Fibroblast of lung (primary cell): ENCODE data around the gene VMO1. TPM values are rescaled to one million over a fixed set of nuclear protein-coding genes. Genes with fewer than 3 reads are reported as not detected.

Experiments used
- DNase-seq, 2 donors: peaks; one replicate each; pipeline versions ENCODE4 v3.0.0 to v3.0.0-alpha.2; 2010; ENCODE audit warnings: low read depth in 2 of 2
- H2AFZ ChIP-seq: 2 replicates; pipeline ENCODE4 v1.5.1; 2012; ENCODE audit warnings: low read length, control low read depth, inconsistent platforms
- H3K27ac ChIP-seq: 2 replicates; pipeline ENCODE4 v1.5.1; 2011; ENCODE audit warnings: low read length, control low read depth; ENCODE audit not compliant: insufficient read depth
- H3K27me3 ChIP-seq: 2 replicates; pipeline ENCODE4 v1.5.1; 2011; ENCODE audit warnings: mild to moderate bottlenecking, low read length; ENCODE audit not compliant: control insufficient read depth, insufficient read depth
- H3K36me3 ChIP-seq: 2 replicates; pipeline ENCODE4 v1.5.1; 2011; ENCODE audit warnings: low read length; ENCODE audit not compliant: control insufficient read depth, insufficient read depth
- H3K4me1 ChIP-seq: 2 replicates; pipeline ENCODE4 v1.5.1; 2011; ENCODE audit warnings: low read length; ENCODE audit not compliant: control insufficient read depth, insufficient read depth; ENCODE audit errors: extremely low read depth
- H3K4me2 ChIP-seq: 2 replicates; pipeline ENCODE4 v1.5.1; 2011; ENCODE audit warnings: low read length, control low read depth; ENCODE audit not compliant: insufficient read depth; ENCODE audit errors: extremely low read depth
- H3K4me3 ChIP-seq, 4 experiments: fragments of 200-600 bp in 1 of 4; sonication (generic) in 1 of 4; replicated peaks in 1 of 4; 2 replicates each; pipeline ENCODE4 v1.5.1; 2011 to 2016; ENCODE audit warnings: low read length in 4 of 4, low read depth in 3 of 4, mild to moderate bottlenecking in 3 of 4, control low read depth in 2 of 4, inconsistent platforms in 1 of 4, mixed read lengths in 1 of 4; ENCODE audit not compliant: insufficient read depth in 1 of 4; ENCODE audit errors: control extremely low read depth in 1 of 4
- H3K79me2 ChIP-seq: 2 replicates; pipeline ENCODE4 v1.5.1; 2012; ENCODE audit warnings: mild to moderate bottlenecking, low read length, inconsistent platforms; ENCODE audit not compliant: control insufficient read depth, insufficient read depth
- H3K9ac ChIP-seq: 2 replicates; pipeline ENCODE4 v1.5.1; 2011; ENCODE audit warnings: mild to moderate bottlenecking, low read length, control low read depth; ENCODE audit not compliant: insufficient read depth
- H3K9me3 ChIP-seq: 2 replicates; pipeline ENCODE4 v1.5.1; 2012; ENCODE audit warnings: low read depth, low read length; ENCODE audit not compliant: control insufficient read depth, insufficient read depth
- H4K20me1 ChIP-seq: 2 replicates; pipeline ENCODE4 v1.5.1; 2011; ENCODE audit warnings: low read length; ENCODE audit not compliant: control insufficient read depth, insufficient read depth; ENCODE audit errors: extremely low read depth
- EZH2 ChIP-seq: IDR thresholded peaks from 2 replicates; pipeline ENCODE4 v1.5.1; 2012; ENCODE audit warnings: low read length, control low read depth, mild to moderate bottlenecking; ENCODE audit errors: missing control alignments
- polyA plus RNA-seq, 2 donors: library from polyadenylated mRNA; depleted of rRNA in 1 of 2; stranded (reverse) in 1 of 2; unstranded in 1 of 2; fragments of >200 nt; gene quantifications; 2 replicates each; pipeline ENCODE4 v1.2.1, GENCODE V29; 2011 to 2012; ENCODE audit warnings: missing spikeins in 1 of 2
- total RNA-seq: library from RNA; depleted of rRNA; stranded (reverse); fragments of >200 nt; gene quantifications from 2 replicates; pipeline ENCODE4 v1.2.1, GENCODE V29; 2014
- TF ChIP-seq, protein P1 (sequence below), 2 donors: IDR thresholded peaks in 1 of 2; conservative IDR thresholded peaks in 1 of 2; 1 replicate in 1 of 2; 2 replicates in 1 of 2; pipeline ENCODE4 v1.5.1; 2011 to 2012; ENCODE audit warnings: low read length in 2 of 2, control low read depth in 1 of 2, inconsistent platforms in 1 of 2, low read depth in 1 of 2, mild to moderate bottlenecking in 1 of 2

Gene VMO1
- total and polyA plus RNA-seq, 2 donors (not counting 1 experiment from before 2014, with no cell fraction given) = 0.33 TPM; not detected in 1

DNA sequence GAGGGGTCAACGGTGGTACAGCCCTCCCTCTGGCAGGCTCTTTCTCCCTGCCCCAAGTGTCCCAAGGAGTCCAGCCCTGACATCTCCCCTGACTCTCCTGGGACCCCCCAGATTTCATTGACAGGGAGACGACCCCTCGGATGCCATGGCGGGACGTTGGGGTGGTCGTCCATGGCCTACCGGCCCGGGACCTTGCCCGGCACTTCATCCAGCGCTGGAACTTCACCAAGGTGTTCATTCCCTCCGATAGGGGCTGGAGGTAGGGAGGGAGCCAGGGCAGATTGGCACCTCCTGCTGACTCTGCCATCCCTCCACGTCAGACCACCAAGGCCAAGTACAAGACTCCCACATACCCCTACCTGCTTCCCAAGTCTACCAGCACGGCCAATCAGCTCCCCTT lies 30.7 kb upstream of the VMO1 start:
- Histone ChIP-seq H3K9ac (no peak overlapping the region), H2AFZ (no peak overlapping the region), H4K20me1 (no peaks in the 10 kb centered on the region), H3K4me3 (no peak overlapping the region), H3K27ac (no peak overlapping the region), H3K9me3 (no peaks in the 10 kb centered on the region), H3K79me2 (no peaks in the 10 kb centered on the region), H3K27me3 (no peaks in the 10 kb centered on the region), H3K4me2 (no peak overlapping the region), H3K36me3 (peaks cover 5% of the 10 kb centered on the region), H3K4me1 (no peaks in the 10 kb centered on the region)
- TF ChIP-seq EZH2 = no peak
- TF ChIP-seq, protein P1, sequence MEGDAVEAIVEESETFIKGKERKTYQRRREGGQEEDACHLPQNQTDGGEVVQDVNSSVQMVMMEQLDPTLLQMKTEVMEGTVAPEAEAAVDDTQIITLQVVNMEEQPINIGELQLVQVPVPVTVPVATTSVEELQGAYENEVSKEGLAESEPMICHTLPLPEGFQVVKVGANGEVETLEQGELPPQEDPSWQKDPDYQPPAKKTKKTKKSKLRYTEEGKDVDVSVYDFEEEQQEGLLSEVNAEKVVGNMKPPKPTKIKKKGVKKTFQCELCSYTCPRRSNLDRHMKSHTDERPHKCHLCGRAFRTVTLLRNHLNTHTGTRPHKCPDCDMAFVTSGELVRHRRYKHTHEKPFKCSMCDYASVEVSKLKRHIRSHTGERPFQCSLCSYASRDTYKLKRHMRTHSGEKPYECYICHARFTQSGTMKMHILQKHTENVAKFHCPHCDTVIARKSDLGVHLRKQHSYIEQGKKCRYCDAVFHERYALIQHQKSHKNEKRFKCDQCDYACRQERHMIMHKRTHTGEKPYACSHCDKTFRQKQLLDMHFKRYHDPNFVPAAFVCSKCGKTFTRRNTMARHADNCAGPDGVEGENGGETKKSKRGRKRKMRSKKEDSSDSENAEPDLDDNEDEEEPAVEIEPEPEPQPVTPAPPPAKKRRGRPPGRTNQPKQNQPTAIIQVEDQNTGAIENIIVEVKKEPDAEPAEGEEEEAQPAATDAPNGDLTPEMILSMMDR (conservative IDR thresholded peaks at IDR 0.05 in 1 of 2, IDR thresholded peaks at IDR 0.05 in 1 of 2; ENCODE audit: low read depth in 1 of 2, low read length in 2 of 2) = no peak
- no peak for DNase-seq

DNA sequence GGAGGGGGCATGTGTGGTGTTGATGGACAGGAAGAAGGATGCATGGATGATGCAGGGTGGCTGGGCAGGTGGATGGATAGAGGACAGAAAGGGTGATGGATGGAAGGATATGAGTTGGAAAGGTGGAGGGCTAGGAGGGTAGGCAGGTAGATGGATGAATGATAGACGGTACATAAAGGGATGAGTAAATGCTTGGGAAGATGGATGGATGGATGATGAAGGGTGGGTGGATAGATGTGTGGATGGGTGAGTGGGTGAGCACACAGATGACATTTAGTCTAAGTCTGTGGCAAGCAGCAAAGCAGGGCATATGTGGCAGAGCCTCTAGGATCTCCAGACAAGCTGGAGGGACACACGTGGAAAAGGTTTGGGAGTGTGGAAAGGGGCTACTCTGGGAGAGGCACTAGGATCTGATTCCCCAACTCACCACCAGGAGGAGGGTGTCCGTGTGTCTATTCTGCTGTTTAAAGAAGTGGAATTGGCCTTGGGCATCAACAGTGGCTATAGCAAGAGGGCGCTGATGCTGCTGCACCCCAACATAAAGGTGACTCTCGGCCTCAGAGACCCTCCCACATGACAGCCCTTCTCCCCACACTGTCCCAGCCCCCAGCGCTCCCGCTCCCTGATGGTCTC lies 29.0 kb upstream of the VMO1 start:
- no peak for DNase-seq
- Histone ChIP-seq H4K20me1 (no peaks in the 10 kb centered on the region), H3K27me3 (no peaks in the 10 kb centered on the region), H2AFZ (no peak overlapping the region), H3K4me1 (no peaks in the 10 kb centered on the region), H3K79me2 (no peaks in the 10 kb centered on the region), H3K9ac (no peak overlapping the region), H3K4me3 (no peak overlapping the region), H3K9me3 (no peaks in the 10 kb centered on the region), H3K4me2 (no peak overlapping the region), H3K36me3 (peaks cover 9% of the 10 kb centered on the region), H3K27ac (no peak overlapping the region)
- TF ChIP-seq, protein P1 (conservative IDR thresholded peaks at IDR 0.05 in 1 of 2, IDR thresholded peaks at IDR 0.05 in 1 of 2; ENCODE audit: low read depth in 1 of 2, low read length in 2 of 2) = peak in 1 of 2 donors; percentile 44
- no peak for TF ChIP-seq EZH2

DNA sequence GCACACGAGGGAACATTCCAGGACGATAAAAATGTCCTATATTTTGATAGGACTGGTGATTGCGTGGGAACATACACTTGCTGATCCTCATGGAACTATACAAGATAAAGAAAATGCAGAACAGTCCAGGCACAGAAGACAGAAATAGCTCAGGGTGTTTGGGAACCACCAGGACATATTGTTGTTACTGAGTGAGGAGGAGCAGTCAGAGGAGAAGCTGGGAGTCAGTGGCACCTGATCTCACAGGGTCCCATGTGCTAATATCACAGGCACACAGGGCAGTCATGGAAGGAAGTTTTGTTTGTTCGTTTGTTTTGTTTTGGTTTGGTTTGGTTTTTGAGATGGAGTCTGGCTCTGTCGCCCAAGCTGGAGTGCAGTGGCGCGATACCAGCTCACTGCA lies 26.5 kb upstream of the VMO1 start:
- H3K4me3 ChIP-seq = no peak overlapping the region
- H3K4me2 ChIP-seq = no peak overlapping the region
- no peak overlapping the region for H2AFZ ChIP-seq
- no peaks in the 10 kb centered on the region for H3K27me3 ChIP-seq
- no peaks in the 10 kb centered on the region for H3K4me1 ChIP-seq
- H3K79me2 ChIP-seq = no peaks in the 10 kb centered on the region
- no peak for DNase-seq
- H4K20me1 ChIP-seq = no peaks in the 10 kb centered on the region
- TF ChIP-seq, protein P1 (conservative IDR thresholded peaks at IDR 0.05 in 1 of 2, IDR thresholded peaks at IDR 0.05 in 1 of 2; ENCODE audit: low read depth in 1 of 2, low read length in 2 of 2) = no peak
- TF ChIP-seq EZH2 = no peak
- no peak overlapping the region for H3K9ac ChIP-seq
- H3K27ac ChIP-seq = no peak overlapping the region
- peaks cover 9% of the 10 kb centered on the region for H3K36me3 ChIP-seq
- H3K9me3 ChIP-seq = no peaks in the 10 kb centered on the region
